GM12865 (cell line): ENCODE data around the gene LMAN1.

ENCODE experiments used
- DNase-seq: peaks from one replicate; pipeline ENCODE4 v3.0.0; 2010; ENCODE audit warnings: low read depth
- H3K4me3 ChIP-seq: 2 replicates; pipeline ENCODE4 v1.5.1; 2011; ENCODE audit warnings: mild to moderate bottlenecking, low read depth, low read length, control low read depth
- CTCF ChIP-seq: IDR thresholded peaks from 2 replicates; pipeline ENCODE4 v1.5.1; 2011; ENCODE audit warnings: low read length, control low read depth, low read depth, inconsistent platforms; ENCODE audit not compliant: insufficient read depth; ENCODE audit errors: missing control alignments

LMAN1 gene

GRCh38 chr18:59286341-59286740 is 72.7 kb downstream of the LMAN1 start:
- DNase-seq: no peak
- H3K4me3 ChIP-seq: no peak overlapping the region
- no peak for TF ChIP-seq CTCF

GRCh38 chr18:59282341-59282740 is 76.7 kb downstream of the LMAN1 start:
- DNase-seq: no peak
- TF ChIP-seq CTCF: no peak
- no peak overlapping the region for H3K4me3 ChIP-seq

- TF ChIP-seq CTCF: no peak
- no peak overlapping the region for H3K4me3 ChIP-seq
- DNase-seq: no peak
Measured at GRCh38 chr18:59279722-59280121, 79.3 kb downstream of the LMAN1 start.

- H3K4me3 ChIP-seq: no peak overlapping the region
- TF ChIP-seq CTCF: no peak
- no peak for DNase-seq
Measured at GRCh38 chr18:59279193-59279592, 79.9 kb downstream of the LMAN1 start.

GRCh38 chr18:59278793-59279192 is 80.3 kb downstream of the LMAN1 start:
- H3K4me3 ChIP-seq: no peak overlapping the region
- no peak for TF ChIP-seq CTCF
- DNase-seq: no peak
